GM19397 (cell line): ENCODE results near the gene EXOSC10.
"Not testable (repeated sequence)": the region's sequence is repeated elsewhere in the genome, so short reads cannot be mapped to it uniquely, and the experiment has no call there.

ENCODE experiments used
- ATAC-seq: cut with Tn5 transposase; IDR thresholded peaks from one replicate; pipeline ENCODE4 v1.9.1; 2021; ENCODE audit warnings: mild to moderate bottlenecking, moderate library complexity; ENCODE audit not compliant: unreplicated experiment

Gene EXOSC10

DNA sequence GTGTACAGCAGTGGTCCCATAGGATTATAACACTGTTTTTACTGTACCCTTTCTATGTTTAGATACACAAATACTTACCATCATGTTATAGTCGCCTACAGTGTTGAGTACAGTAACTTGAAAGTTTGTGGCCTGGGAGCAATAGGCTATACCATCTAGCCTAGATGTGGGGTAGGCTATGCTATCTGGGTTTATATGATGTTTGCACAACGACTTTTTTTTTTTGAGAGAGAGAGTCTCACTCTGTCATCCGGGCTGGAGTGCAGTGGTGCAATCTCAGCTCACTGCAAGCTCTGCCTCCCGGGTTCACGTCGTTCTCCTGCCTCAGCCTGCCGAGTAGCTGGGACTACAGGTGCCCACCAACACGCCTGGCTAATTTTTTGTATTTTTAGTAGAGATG is 80.3 kb downstream of the EXOSC10 start:
- not testable (repeated sequence) for ATAC-seq
